Embryonic facial prominence (tissue), 1 donor: ENCODE results near the gene CFAP97.
"Not testable (repeated sequence)": the region's sequence is repeated elsewhere in the genome, so short reads cannot be mapped to it uniquely, and the experiment has no call there.

Experiments used
- DNase-seq: peaks from one replicate; pipeline ENCODE4 v3.0.0-alpha.2; 2016; ENCODE audit errors: extremely low spot score

Gene CFAP97

GRCh38 chr4:185222598-185222997 lies 18.8 kb upstream of the CFAP97 start:
- DNase-seq, result no peak

- no peak for DNase-seq
Measured at GRCh38 chr4:185221912-185222311, 18.1 kb upstream of the CFAP97 start.

- no peak for DNase-seq
Measured at GRCh38 chr4:185221491-185221890, 17.7 kb upstream of the CFAP97 start.

- DNase-seq, result peak; percentile 63
Measured at GRCh38 chr4:185219551-185220344, 15.9 kb upstream of the CFAP97 start.

GRCh38 chr4:185218312-185218711 lies 14.5 kb upstream of the CFAP97 start:
- DNase-seq, result no peak

GRCh38 chr4:185217408-185217975 lies 13.7 kb upstream of the CFAP97 start:
- DNase-seq, result no peak

- DNase-seq, result no peak
Measured at GRCh38 chr4:185215261-185215660, 11.5 kb upstream of the CFAP97 start.

- no peak for DNase-seq
Measured at GRCh38 chr4:185213877-185214276, 10.1 kb upstream of the CFAP97 start.

GRCh38 chr4:185212581-185212980 lies 8.8 kb upstream of the CFAP97 start:
- no peak for DNase-seq

GRCh38 chr4:185211641-185212040 lies 7.8 kb upstream of the CFAP97 start:
- no peak for DNase-seq

- DNase-seq, result no peak
Measured at GRCh38 chr4:185211035-185211434, 7.2 kb upstream of the CFAP97 start.

GRCh38 chr4:185210102-185210981 lies 6.5 kb upstream of the CFAP97 start:
- DNase-seq, result no peak

GRCh38 chr4:185209852-185210101 lies 6.0 kb upstream of the CFAP97 start:
- not testable (repeated sequence) for DNase-seq

- peak; percentile 25 for DNase-seq
Measured at GRCh38 chr4:185209031-185209851, 5.4 kb upstream of the CFAP97 start, which contains the start of gene SNX25. TSS of gene SNX25 (plus strand) at chr4:185209598. CDS start at chr4:185209827, 229 bp downstream.

- DNase-seq, result no peak
Measured at GRCh38 chr4:185207466-185207865, 3.7 kb upstream of the CFAP97 start.

- DNase-seq, result no peak
Measured at GRCh38 chr4:185205697-185206342, 2.0 kb upstream of the CFAP97 start.

GRCh38 chr4:185205073-185205472 lies 1.3 kb upstream of the CFAP97 start:
- not testable (repeated sequence) for DNase-seq

- DNase-seq, result no peak
Measured at GRCh38 chr4:185204238-185204910, 574 bp upstream of the CFAP97 start.

- no peak for DNase-seq
Measured at GRCh38 chr4:185202984-185203485, 765 bp downstream of the CFAP97 start.
